A172 (cell line): ENCODE data around the gene VLDLR. TPM values are rescaled to one million over a fixed set of nuclear protein-coding genes. Genes with fewer than 3 reads are reported as not detected.

Experiments used
- DNase-seq: peaks from one replicate; pipeline ENCODE4 v3.0.0-alpha.2; 2015; ENCODE audit warnings: low spot score
- total RNA-seq: library from RNA; depleted of rRNA; stranded (reverse); fragments of >200 nt; shearing (Covaris generic); gene quantifications from 2 replicates; pipeline ENCODE4 v1.2.3, GENCODE V29; 2014

VLDLR gene
- total RNA-seq, 1 experiment from 2014 or later: 1.8 TPM

DNA sequence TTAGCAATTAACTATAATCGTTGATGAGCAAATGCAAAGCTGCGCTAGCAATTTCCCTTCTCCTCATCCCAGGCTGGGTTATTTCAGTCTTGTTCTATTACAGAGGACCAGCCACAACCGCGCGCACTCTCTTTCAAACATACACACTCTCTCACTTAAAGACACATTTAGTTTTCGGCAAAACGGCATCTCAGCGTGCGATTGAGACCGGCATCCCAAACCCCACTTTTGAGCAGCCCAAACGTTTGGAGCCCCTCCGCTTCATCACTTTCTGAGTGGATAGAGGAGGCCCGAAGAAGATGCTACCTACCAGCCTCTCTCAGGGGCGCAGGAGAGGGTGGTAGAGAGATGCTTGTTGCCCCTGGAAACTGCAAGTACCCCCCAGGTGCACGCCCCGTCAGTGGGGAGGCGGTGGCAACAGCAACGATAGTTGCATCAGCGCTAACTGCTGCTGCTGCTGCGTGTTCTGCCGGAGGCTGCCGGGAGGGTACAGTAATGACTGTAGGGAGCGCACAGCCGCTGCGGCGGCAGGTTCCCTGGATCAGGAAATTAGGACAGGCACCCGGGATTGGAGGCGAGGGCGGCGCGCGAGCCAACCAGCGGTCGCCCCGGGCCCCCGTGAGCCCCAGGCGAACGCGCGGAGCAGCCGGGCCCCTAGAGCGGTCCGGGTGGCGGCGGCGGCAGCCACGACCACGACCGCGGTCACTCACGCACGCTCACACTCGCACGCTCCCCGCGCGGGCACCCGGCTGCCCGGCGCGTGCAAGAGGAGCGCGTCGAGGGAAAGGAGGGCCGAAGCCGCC, 467 bp upstream of the VLDLR start:
- DNase-seq: peak; percentile 55

GRCh38 chr9:2622461-2623287, 1.1 kb downstream of the VLDLR start:
- DNase-seq: no peak

DNA sequence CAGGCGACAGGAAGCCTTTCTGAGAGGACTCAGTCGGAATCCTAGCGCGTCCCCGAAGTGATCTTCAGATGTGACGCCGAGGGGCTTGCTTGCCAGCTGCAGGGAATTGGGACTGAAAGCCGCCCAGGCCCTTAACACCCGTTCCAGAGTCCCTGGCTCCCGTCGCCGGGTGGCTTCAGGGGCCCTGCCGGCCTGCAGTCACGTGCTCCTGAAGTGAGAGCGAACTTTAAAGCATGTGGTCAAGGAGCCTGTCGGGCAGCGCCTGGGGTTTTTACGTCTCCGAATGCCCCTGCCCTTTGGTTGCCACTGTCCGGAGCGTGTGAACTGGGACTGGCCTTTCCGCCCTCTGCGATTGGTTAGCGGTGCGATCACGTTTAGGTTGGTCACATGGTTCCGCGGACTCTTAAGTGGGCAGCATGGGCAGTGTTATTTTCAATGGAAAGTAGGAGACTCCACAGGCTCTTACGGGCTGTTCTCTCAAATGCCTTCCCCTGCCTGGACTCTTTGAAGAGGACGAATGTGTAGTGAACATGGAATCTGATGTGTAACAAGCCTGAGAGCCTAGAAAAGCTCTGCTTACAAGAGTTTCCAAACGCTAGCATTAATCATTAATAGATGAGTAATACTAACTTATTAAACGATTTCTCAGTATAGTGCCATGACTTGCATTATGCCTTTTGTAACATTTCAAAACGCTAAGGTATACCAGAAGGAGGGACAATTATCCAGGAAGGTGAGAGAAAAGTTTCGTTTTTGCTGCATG, 1.9 kb downstream of the VLDLR start:
- DNase-seq: no peak

GRCh38 chr9:2624051-2624682, 2.6 kb downstream of the VLDLR start:
- no peak for DNase-seq

DNA sequence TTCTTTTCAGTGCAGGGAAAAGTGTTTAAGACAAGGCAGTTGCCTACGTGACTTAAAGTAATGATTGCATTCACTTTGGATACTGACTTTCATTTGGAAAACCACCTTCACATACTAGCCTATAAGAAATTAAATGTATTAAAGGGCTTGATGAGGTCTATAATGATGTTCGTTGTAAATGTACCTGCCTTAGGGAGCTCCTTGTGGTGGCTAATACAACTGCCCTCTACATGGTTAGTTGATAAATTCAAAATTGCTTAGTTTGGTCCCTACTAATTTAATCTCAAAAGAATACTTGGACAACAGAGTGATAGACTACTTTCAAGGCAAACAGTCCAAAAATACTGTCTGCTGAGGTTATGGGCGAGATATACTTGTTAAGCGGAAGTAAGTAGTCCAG, 3.8 kb downstream of the VLDLR start:
- no peak for DNase-seq

- DNase-seq: no peak
Measured at GRCh38 chr9:2628919-2629318, 7.3 kb downstream of the VLDLR start.

DNA sequence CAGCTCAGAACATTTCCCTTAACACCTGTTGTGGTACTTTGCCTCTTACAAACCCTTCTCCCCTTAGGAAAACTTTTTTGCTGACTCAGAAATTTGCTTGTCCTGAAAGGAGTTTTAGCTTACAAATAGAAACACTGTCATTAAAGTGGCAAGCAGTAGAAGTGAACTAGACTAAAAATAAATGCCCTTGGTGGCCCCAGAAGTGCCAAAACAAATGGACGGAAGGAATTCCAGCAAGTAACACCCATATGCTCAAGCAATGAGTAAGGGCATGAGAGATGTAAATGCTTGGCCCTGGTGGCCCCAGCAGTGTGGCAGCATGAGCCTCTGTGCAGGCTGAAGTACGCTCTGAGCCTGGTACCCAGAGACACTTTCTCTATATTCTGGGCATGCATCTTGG, 8.6 kb downstream of the VLDLR start:
- no peak for DNase-seq

DNA sequence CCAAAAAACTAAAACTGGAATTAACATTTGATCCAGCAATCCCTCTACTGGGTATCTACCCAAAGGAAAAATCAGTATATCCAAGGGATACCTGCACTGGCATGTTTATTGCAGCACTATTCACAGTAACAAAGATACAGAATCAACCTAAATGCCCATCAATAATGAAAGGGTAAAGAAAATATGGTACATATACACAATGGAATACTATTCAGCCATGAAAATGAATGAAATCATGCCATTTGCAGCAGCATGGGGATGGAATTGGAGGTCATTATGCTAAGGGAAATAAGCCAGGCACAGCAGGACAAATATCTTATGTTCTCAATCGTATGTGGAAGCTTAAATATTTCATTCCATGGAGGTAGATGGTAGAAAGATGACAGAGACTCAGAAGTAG, 9.7 kb downstream of the VLDLR start:
- DNase-seq: no peak

GRCh38 chr9:2634153-2634552, 12.6 kb downstream of the VLDLR start:
- DNase-seq: no peak

DNA sequence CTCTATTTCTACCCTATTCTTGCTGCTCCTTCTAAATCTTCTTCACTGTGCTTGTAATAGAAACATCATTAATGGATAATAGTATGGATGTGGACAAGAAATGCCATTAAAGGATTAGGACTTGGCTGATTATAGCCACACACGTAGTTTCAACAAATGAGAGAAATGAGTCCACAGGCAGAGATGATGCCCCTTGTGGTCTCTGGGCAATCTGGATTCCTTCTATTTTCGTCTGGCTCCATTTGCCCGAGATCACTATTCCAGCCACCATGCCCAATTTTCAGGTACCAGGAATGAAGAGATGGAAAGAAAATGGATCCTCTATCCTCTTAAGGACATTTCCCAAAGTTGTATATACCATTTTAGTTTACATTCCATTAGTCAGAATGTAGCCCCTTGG, 13.2 kb downstream of the VLDLR start:
- DNase-seq: no peak

DNA sequence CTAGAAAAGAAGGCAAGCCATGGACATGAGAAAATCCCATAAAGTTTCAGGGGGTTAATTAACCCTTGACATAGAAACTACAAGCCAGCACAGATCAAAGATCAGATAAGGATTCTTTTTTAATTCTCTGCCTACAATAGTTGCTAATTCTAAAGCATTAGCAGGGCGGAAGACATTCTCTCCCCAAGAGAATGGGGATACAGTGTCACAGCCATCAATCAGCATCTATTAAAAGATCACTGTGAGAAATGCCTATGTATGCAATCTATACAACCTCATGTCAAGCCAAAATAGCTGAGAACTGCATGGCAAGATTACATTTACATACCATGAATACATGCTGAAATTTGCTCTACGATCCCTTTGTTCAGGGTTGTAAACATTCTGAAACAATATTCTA, 14.3 kb downstream of the VLDLR start:
- DNase-seq: no peak

DNA sequence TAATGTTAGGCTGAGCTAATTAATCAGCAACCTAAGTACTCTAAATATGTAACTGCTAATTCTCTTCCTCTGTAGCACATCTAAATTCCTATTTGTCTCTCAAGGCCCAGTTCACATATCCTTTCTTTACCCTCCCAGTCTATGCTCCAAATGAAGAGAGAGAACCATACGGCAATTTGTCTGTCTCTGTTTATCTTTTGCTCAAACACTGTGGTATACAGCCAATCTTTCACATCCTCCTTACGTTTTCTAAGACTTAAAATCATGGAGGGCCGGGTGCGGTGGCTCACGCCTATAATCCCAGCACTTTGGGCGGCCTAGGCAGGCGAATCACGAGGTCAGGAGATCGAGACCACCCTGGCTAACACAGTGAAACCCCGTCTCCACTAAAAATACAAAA, 15.8 kb downstream of the VLDLR start:
- DNase-seq: no peak

DNA sequence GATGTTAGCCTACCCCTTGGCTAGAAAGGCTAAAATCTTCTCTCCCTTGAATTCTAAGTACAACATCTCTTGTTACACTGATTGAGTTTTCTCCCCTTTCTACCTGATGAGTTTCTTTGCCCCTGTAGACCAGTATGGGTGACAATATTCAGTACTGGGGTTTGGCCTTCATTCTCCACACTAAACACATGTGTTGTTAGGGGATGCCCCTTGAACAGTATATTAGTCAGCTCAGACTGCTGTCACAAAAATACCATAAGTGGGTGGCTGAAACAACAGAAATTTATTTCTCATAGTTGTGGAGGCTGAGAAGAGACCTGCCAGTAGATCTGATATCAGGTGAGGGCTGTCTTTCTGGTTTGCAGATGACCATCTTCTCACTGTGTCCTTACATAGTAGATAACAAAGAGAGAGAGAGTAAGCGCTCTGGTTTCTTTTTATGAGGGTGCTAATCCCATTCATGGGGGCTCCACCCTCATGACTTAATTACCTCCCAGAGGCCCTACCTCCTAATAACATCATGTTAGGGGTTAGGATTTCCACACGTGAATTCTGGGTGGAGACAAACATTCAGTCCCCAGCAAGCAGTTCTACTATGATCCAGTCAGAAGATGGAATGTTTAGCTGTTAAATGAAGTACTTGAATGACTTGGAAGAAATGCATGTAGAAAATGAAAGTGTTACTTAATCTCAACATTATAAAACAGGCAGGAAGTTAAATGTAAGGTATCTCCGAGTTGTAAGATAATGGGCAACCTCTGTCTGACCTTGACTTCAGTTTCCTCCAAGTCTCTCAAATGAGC, 17.5 kb downstream of the VLDLR start:
- no peak for DNase-seq

- no peak for DNase-seq
Measured at GRCh38 chr9:2639786-2640185, 18.2 kb downstream of the VLDLR start.

DNA sequence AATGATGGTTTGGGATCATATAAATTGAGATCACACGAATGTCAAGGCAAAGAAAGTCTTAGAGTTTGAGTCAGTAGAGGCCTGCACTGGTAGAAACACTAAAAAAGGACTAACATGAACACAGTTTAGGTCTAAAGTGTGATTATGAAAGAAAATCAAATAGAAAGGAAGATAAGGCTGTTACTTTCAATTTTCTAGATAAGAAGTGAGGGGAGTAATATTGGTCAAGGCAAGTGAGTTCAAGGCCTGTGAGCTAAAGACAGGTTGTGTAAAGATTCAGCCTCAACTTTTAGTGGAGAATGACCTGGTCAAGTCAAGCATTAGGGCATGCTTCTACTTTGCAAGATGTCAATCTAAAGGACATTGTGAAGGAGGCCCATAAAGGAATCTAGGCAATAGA, 19.0 kb downstream of the VLDLR start:
- DNase-seq: no peak

DNA sequence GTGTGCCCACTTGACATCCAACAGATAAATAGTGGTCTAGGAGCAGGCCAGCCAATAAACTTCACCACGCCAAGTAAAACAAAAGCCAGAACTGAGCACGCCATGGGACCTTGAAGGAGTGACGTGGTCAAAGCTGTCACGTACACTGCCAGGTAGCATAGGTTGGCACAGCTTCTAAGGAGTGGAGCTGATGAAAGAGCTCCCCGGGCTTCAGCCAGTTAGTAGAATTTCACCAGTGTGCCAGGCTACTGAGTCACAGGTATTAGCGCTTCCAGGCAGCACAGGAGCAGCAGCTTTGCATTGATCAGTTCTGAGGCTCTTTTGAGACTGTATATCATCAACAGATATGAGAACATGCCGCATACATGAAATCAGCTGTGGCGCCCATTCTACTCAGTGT, 19.4 kb downstream of the VLDLR start:
- no peak for DNase-seq

- no peak for DNase-seq
Measured at GRCh38 chr9:2642068-2642467, 20.5 kb downstream of the VLDLR start.

GRCh38 chr9:2645569-2645968, 24.0 kb downstream of the VLDLR start:
- no peak for DNase-seq

DNA sequence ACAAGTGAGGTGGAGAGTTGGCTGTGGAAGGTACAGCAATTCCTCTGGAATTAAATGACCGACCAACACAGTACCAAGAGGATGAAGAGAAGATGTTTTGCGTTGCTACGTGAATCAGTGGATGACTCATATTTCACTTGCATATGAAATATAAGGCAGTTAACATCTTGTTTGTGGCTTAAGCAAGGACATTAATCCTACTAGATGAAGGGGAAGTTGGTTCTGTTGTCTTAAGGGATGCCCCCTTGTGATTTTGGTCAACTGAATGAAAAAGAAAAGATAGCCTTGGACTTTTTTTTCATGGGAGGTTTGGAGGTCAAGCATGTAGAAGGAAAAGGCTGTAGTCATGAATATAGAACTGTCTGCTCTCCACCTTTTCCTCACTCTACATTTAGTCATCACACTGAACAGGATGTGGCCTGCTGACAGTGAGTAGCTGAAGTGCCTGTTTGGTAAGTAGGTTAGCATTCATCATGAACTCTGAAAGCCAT, 33.9 kb downstream of the VLDLR start:
- DNase-seq: peak; percentile 87

GRCh38 chr9:2657427-2657826, 35.8 kb downstream of the VLDLR start:
- no peak for DNase-seq

DNA sequence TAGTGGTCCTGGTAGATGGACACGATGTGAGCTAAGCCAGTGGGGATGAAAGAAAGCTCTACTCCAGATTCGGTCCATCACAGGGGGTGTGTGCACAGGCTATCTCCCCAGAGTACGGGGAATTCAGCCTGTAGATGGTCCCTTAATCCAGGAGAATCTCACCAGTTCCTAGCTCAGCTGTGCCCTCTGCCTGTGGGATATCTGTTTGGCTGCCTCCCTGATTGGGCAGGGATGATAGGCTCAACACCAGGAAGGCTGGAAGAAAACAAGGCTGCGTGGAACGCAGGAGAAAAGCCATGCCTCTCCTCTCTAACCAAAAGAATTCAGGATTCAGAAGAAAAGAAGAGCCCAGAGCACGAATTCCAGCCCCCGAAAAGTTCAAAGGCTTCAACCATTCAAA, 40.9 kb downstream of the VLDLR start:
- no peak for DNase-seq
